AG10803 (cell line): ENCODE results near the gene TTR.

Experiments
- DNase-seq: peaks from one replicate; pipeline ENCODE4 v3.0.0; 2010; ENCODE audit warnings: low read depth
- H3K4me3 ChIP-seq: 2 replicates; pipeline ENCODE4 v1.5.1; 2011; ENCODE audit warnings: mild to moderate bottlenecking, low read length, control low read depth
- TF ChIP-seq, protein P1 (sequence below): conservative IDR thresholded peaks from 2 replicates; pipeline ENCODE4 v1.5.1; 2011; ENCODE audit warnings: mild to moderate bottlenecking, low read length, control low read depth, inconsistent platforms

The TTR gene

DNA sequence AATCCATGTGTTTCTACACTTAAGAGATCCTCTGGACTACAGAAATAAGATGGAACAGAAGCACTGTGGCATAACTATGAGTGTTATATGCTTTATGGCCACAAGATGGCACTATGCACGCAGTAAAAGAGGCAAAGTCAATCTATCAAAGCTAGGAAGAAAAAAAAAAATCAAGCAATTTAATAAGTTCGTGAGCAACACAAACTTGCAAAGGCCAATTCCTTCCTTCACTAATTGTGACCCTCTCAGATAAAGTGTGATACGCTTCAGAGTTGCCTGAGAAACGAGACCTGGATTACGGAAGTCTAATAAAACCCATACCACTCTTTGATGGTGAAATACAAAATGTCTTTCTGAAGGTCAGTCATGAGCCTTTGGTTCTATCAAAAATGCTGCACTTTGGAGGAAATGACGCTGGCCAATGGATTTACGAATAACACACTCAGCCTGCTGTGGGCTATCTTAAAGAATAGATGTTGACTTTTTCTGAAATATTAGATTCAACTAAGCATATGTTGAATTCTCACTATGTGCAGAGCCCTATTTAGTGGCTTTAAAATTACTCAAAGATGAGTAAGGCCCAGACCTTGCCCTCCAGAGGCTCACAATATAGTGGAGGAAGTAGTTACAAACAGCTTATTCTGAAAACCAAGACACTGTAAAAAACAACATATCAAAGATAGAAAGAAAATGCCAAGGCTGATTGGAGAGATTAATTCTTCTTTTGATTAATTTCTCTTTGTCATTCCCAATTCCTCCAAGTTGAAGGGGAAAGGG lies 35.5 kb upstream of the TTR start:
- DNase-seq, result peak; percentile 61
- TF ChIP-seq, protein P1, sequence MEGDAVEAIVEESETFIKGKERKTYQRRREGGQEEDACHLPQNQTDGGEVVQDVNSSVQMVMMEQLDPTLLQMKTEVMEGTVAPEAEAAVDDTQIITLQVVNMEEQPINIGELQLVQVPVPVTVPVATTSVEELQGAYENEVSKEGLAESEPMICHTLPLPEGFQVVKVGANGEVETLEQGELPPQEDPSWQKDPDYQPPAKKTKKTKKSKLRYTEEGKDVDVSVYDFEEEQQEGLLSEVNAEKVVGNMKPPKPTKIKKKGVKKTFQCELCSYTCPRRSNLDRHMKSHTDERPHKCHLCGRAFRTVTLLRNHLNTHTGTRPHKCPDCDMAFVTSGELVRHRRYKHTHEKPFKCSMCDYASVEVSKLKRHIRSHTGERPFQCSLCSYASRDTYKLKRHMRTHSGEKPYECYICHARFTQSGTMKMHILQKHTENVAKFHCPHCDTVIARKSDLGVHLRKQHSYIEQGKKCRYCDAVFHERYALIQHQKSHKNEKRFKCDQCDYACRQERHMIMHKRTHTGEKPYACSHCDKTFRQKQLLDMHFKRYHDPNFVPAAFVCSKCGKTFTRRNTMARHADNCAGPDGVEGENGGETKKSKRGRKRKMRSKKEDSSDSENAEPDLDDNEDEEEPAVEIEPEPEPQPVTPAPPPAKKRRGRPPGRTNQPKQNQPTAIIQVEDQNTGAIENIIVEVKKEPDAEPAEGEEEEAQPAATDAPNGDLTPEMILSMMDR, result peak; percentile 86
- H3K4me3 ChIP-seq, result no peak overlapping the region

DNA sequence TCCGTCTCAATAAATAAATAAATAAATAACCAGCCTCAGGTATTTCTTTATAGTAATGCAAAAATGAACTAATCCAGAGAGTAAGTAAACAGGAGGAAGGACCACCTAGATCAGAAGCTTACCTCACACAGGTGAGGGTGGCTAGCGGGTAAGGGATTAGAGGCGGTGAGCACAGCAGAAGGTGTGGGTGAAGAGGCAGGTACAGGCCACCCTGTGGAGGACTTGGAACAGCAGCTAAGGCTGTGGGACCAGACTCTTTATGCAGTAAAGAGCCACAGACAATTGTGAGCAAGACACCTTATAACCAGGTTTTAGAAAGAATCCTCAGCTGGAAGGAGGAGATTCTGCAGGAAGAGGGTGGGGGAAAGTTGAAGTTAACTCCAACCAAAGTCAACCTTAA lies 34.2 kb upstream of the TTR start:
- H3K4me3 ChIP-seq, result no peak overlapping the region
- TF ChIP-seq, protein P1, result no peak
- no peak for DNase-seq

DNA sequence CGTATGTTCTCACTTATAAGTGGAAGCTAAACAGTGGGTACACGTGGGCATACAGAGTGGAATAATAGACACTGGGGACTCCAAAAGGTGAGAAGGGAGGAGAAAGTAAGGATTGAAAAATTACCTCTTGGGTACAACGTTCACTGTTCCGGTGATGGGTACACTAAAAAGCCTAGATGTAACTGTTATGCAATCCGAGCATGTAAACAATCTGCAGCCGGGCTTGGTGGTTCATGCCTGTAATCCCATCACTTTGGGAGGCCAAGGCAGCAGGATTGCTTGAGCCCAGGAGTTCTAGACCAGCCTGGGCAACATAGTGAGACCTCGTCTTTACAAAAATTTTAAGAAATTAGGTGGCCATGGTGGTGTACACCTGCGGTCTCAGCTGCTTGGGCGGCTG lies 33.1 kb upstream of the TTR start:
- no peak for DNase-seq
- no peak overlapping the region for H3K4me3 ChIP-seq
- TF ChIP-seq, protein P1, result no peak

DNA sequence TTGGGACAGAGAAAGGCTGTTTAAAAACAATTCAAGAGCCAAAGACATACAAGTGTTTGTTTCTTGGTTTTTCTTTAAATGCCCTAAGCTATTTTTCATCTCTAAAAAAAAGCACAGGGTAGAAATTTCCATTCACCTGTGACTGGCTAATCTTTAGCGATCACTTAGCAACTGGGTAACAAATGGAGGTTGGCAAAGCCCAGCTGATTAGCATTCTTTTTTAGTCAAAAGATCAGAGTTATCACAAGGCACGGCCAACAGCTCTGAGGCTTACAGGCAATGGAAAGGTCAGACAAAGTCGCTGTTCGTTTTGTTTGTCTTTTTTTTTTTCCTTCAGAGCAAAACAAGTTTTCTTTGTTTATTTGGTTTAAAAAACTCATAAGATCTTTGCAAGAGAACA lies 29.0 kb upstream of the TTR start:
- TF ChIP-seq, protein P1, result no peak
- no peak for DNase-seq
- no peak overlapping the region for H3K4me3 ChIP-seq

DNA sequence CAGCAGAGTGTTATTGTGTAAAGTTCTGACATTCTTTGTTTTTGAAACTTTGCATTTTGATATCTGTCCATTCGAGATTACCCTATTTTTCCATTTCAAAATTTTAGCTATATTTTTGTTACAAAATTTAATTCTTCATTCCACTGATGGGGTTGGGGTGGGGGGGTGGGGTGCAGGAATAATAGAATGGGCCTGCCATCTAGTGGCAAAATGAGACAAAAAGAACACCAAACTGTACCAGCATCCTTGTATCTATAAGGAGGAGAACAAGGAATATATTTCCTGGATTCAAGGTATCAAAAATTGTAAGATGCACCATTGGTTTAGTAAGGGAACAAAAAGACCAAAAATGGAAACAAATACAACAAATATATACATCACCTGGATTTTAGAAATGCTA lies 27.9 kb upstream of the TTR start:
- no peak overlapping the region for H3K4me3 ChIP-seq
- TF ChIP-seq, protein P1, result peak; percentile 12; the same call in 1 of the 2 replicates
- DNase-seq, result no peak

DNA sequence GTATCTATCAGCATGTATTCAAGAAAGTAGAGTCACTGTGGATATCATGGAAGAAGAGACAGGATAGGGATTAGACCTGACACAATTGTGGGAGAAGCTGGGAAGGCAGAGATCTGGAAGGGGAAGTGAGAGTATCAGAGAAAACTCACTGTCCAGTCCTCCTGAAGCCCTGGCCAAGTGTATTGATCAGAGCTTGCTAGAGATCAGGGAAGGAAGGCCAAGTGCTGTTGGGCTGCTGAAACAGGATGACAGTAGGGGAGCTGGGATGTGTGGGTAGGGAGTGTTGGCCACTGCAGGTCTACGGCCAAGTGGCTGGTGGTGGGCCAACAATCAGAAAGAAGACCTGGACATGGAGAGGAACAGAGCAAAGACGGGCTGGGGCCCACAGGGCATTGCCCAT lies 26.3 kb upstream of the TTR start:
- H3K4me3 ChIP-seq, result no peak overlapping the region
- TF ChIP-seq, protein P1, result no peak
- no peak for DNase-seq

DNA sequence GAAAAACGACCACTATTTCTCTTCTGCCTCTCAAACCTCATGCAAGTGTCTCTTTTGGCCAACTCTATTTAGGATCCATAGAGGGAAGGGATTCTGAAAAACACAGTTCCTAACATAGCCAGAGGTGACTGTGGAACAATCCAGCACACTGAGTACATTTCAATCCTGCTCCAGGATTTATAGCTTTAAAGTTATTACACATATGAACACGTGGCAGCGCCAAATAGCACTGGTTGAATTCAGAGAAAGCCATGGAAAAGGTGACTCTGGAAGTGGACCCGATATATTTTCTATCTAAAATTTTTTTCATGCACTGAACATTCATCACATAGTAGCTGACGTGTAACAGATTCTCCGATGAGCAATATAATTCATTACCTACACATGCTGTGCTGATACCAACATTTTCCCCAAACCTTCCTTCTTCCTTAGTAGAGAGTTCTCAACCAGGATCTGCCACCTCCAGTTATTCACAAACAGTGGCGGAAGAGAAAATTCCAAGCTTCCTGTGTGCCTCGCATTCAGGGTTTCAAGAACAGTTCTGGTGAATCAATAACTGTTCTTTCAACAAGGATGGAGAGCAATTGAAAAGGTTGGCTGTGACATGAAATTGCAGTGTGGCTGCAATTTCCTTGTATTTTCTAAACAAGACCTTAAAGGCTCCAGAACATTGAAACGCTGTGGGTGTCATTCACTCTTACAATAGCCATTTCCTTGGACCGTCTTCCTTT lies 25.7 kb upstream of the TTR start:
- DNase-seq, result no peak
- H3K4me3 ChIP-seq, result no peak overlapping the region
- TF ChIP-seq, protein P1, result no peak
